Dermis microvascular lymphatic vessel endothelial cell (primary cell): Measurements from ENCODE around the gene KRTAP22-2. TPM values are rescaled to one million over a fixed set of nuclear protein-coding genes. Genes with fewer than 3 reads are reported as not detected.

Experiments
- DNase-seq, 2 donors: peaks; one replicate each; pipeline versions ENCODE4 v3.0.0 to v3.0.0-alpha.2; 2010; ENCODE audit warnings: low read depth in 2 of 2
- total RNA-seq: library from RNA; depleted of rRNA; stranded (reverse); fragments of >200 nt; gene quantifications from 2 replicates; pipeline ENCODE4 v1.2.1, GENCODE V29; 2014

The KRTAP22-2 gene
- total RNA-seq, 1 donor from 2014 or later: not detected

- no peak for DNase-seq
These were observed 27.1 kb downstream of the KRTAP22-2 start for GRCh38 chr21:30563072-30563471.

GRCh38 chr21:30561957-30562356 lies 28.2 kb downstream of the KRTAP22-2 start:
- DNase-seq: no peak

- no peak for DNase-seq
These were observed 28.8 kb downstream of the KRTAP22-2 start, which contains the start of gene KRTAP19-7 for GRCh38 chr21:30561264-30561895. Gene KRTAP19-7, minus strand, starts transcription at chr21:30561314. Its CDS starts 25 bp downstream, at chr21:30561289.

- no peak for DNase-seq
These were observed 35.1 kb downstream of the KRTAP22-2 start for GRCh38 chr21:30555095-30555494.

GRCh38 chr21:30552782-30553181 lies 37.4 kb downstream of the KRTAP22-2 start:
- DNase-seq: no peak

- DNase-seq: no peak
These were observed 48.4 kb downstream of the KRTAP22-2 start, which contains the start of gene KRTAP19-6 for GRCh38 chr21:30541764-30542163. Gene KRTAP19-6, minus strand, starts transcription at chr21:30541864. Its CDS starts 31 bp downstream, at chr21:30541833.

Other genes with a start within 250 kb of the KRTAP22-2 start
- gene KRTAP23-1, start 241.8 kb downstream of the KRTAP22-2 start, total RNA-seq: not detected in 2 replicates
- gene KRTAP13-2, start 218.1 kb downstream of the KRTAP22-2 start, total RNA-seq: not detected in 2 replicates
- gene KRTAP13-1, start 194.4 kb downstream of the KRTAP22-2 start, total RNA-seq: not detected in 2 replicates
- gene KRTAP13-3, start 164.5 kb downstream of the KRTAP22-2 start, total RNA-seq: not detected in 2 replicates
- not detected in 2 replicates for gene KRTAP13-4, start 160.2 kb downstream of the KRTAP22-2 start, total RNA-seq
- not detected in 2 replicates for gene KRTAP15-1, start 150.1 kb downstream of the KRTAP22-2 start, total RNA-seq
- not detected in 2 replicates for gene KRTAP19-1, start 110.0 kb downstream of the KRTAP22-2 start, total RNA-seq
- not detected in 2 replicates for gene KRTAP19-2, start 103.0 kb downstream of the KRTAP22-2 start, total RNA-seq
- gene KRTAP19-3, start 98.4 kb downstream of the KRTAP22-2 start, total RNA-seq: not detected in 2 replicates
- not detected in 2 replicates for gene KRTAP19-4, start 93.2 kb downstream of the KRTAP22-2 start, total RNA-seq
- gene KRTAP19-5, start 88.3 kb downstream of the KRTAP22-2 start, total RNA-seq: not detected in 2 replicates
- gene KRTAP19-6, start 48.5 kb downstream of the KRTAP22-2 start, total RNA-seq: not detected in 2 replicates
- gene KRTAP19-7, start 29.1 kb downstream of the KRTAP22-2 start, total RNA-seq: not detected in 2 replicates
- not detected in 2 replicates for gene KRTAP6-3, start 2.0 kb upstream of the KRTAP22-2 start, total RNA-seq
- gene KRTAP6-2, start 8.5 kb upstream of the KRTAP22-2 start, total RNA-seq: not detected in 2 replicates
- gene KRTAP22-1, start 10.7 kb upstream of the KRTAP22-2 start, total RNA-seq: not detected in 2 replicates
- not detected in 2 replicates for gene KRTAP6-1, start 23.5 kb upstream of the KRTAP22-2 start, total RNA-seq
- gene KRTAP20-1, start 26.0 kb upstream of the KRTAP22-2 start, total RNA-seq: not detected in 2 replicates
- not detected in 2 replicates for gene KRTAP20-4, start 30.2 kb upstream of the KRTAP22-2 start, total RNA-seq
- not detected in 2 replicates for gene KRTAP20-2, start 44.8 kb upstream of the KRTAP22-2 start, total RNA-seq
- gene KRTAP20-3, start 52.5 kb upstream of the KRTAP22-2 start, total RNA-seq: not detected in 2 replicates
- gene KRTAP21-3, start 128.4 kb upstream of the KRTAP22-2 start, total RNA-seq: not detected in 2 replicates
- gene KRTAP21-2, start 156.9 kb upstream of the KRTAP22-2 start, total RNA-seq: not detected in 2 replicates
- gene KRTAP21-1, start 165.0 kb upstream of the KRTAP22-2 start, total RNA-seq: not detected in 2 replicates
- not detected in 2 replicates for gene KRTAP8-1, start 222.9 kb upstream of the KRTAP22-2 start, total RNA-seq
- not detected in 2 replicates for gene KRTAP7-1, start 239.4 kb upstream of the KRTAP22-2 start, total RNA-seq